ENCODE data around the gene TSPAN32.

The TSPAN32 gene

GRCh38 chr11:2366276-2366675, 64.5 kb downstream of the TSPAN32 start:
- no peak for DNase-seq (ENCODE audit: low spot score)

- DNase-seq (ENCODE audit: low spot score) = no peak
Measured at GRCh38 chr11:2366733-2367132, 64.9 kb downstream of the TSPAN32 start.

GRCh38 chr11:2367266-2368160, 65.7 kb downstream of the TSPAN32 start:
- no peak for DNase-seq (ENCODE audit: low spot score)

Measured in ecto neural progenitor cell (in vitro differentiated cells).